HL-60/S4 (cell line): ENCODE measurements around the gene ARHGDIG.
"Not testable (repeated sequence)": the region's sequence is repeated elsewhere in the genome, so short reads cannot be mapped to it uniquely, and the experiment has no call there.

ENCODE experiments used
- in situ Hi-C: fragments of 300-500 bp; cut with MboI; formaldehyde crosslinking; loops from 2 replicates; pipeline ENCODE4 v1.14.3; 2022; ENCODE audit warnings: low sequenced_read_pairs

Gene ARHGDIG

DNA sequence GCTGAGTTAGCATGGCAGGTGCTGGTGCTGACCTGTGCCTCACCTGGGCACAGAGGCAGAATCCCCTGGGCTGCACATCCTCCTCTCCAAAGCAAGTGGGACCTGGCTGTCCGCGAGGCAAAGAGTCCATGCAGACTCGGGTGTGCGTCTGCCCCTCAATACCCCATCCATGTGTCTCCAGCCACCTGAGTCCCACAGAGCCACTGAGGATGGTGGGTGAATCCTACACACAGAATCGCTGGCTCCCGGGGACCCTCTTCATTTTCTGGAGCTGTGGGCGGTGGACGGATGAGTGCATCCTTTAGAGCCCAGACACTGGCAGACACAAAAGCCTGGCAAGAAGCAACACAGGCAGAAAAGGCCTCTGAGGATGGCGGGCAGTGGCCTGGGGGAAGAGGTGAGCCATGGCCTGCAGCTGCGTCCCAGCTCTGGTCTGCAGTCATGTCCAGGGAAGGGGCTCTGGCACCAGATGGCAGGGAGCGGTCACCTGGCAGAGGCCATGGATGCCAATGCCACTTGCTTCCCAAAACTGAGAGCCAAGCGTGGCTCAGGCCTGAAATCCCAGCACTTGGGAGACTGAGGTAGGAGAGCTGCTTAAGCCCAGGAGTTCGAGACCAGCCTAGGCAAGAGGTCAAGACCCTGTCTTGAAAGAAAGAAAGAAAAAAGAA lies 42.2 kb downstream of the ARHGDIG start:
- in situ Hi-C loops: no loop called here

DNA sequence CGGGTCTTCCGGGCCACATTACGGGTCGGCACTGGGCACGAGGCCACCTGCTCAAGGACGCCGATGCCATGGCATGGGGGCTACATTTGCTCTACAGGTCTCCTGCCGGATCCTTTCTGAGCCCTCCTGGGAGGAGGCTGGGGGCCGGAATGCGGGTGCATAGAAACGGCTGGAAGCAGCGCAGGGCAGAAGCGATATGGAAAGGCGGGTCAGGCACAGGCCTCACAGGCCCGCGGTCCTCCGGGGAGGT lies 43.7 kb downstream of the ARHGDIG start:
- in situ Hi-C loops: no loop called here

DNA sequence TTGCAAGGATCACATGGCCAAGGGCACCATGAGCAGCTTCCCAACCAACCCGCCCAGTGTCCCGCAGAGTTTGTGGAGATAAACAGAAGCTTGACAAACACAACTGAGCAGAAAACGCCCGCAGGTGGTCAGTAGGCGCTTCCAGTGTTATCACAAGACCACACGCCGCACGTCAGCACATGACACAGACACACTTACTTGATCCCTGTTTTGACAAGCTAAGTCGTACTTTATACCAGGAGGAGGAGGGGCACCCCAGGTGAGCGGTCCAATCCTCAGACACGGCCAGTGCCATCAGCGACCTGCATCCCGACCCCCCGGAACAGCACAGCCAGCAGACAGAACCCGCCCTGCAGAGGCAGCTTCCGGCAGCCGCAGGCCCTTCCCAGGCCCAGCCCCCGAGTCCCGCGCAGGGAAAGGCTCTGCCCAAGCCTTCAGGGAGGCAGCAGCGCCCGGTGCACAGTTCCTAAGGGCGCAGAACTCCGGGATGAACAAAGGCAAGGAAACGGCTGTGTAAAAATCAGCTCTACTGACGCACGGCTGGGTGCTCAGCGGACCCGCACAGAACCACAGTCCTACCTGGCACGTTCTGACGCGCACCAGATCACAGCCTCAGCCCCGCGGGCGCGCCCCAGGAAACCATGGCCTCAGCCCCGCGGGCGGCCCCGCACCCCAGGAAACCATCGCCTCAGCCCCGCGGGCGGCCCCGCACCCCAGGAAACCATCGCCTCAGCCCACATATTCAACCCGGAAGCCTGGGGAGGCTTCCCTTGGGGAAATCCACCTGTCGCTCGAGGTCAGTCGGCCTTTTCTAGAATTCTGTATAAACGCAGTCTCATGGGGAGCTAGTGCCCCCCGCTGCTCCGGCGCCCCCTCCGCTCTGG lies 44.3 kb downstream of the ARHGDIG start:
- in situ Hi-C loops: no loop called here

DNA sequence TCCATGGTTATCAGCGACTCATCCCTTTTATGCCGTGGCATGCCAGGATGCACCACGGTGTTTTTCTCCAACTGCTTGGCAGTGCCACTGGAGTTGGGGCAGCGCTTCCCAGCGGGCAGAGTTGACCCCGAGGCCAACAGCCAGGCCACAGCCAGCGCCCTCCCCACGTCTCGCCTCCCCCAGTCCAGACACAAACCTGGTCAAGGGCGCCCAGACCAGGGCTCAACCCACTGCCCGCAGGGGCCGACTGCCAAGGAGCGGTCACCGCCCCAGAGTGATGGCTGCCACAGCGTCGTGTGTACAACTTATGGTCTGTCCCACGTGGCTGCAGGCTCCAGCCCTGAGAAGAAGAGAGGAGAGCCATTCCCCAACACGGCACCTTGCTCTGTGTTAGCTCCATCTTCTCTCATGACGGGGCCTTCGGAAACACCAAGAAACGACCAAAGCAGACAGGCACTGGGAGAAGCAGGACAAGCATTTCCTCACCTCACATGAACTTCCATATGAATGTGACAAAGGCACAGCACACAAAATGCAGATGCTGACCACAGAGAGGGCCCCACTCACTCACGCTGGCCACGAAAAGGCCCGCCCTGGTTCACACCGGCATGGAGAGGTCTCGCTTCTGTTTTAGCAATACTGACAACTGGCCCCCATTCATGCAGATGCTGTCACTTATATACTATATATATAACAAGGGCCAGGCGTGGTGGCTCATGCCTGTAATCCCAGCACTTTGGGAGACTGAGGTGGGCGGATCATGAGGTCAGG lies 45.2 kb downstream of the ARHGDIG start:
- in situ Hi-C loops: no loop called here

- in situ Hi-C loops: no loop called here
Measured at GRCh38 chr16:330741-331140, 50.4 kb downstream of the ARHGDIG start.

- in situ Hi-C loops: not testable (repeated sequence)
Measured at GRCh38 chr16:331181-331814, 50.9 kb downstream of the ARHGDIG start.
